GM19023 (cell line): Measurements from ENCODE around the gene SLC1A3.
"Not testable (repeated sequence)": the region's sequence is repeated elsewhere in the genome, so short reads cannot be mapped to it uniquely, and the experiment has no call there.

ENCODE experiments used
- ATAC-seq: cut with Tn5 transposase; IDR thresholded peaks from one replicate; pipeline ENCODE4 v1.9.1; 2021; ENCODE audit warnings: mild to moderate bottlenecking, moderate library complexity; ENCODE audit not compliant: unreplicated experiment

The SLC1A3 gene

GRCh38 chr5:36630201-36631145 lies 24.1 kb downstream of the SLC1A3 start:
- no peak for ATAC-seq

- ATAC-seq, result no peak
These were observed 24.7 kb downstream of the SLC1A3 start for GRCh38 chr5:36631154-36631553.

- ATAC-seq, result no peak
These were observed 25.4 kb downstream of the SLC1A3 start for GRCh38 chr5:36631620-36632362.

GRCh38 chr5:36632363-36632664 lies 25.9 kb downstream of the SLC1A3 start:
- no peak for ATAC-seq

- ATAC-seq, result no peak
These were observed 29.4 kb downstream of the SLC1A3 start for GRCh38 chr5:36635721-36636390.

GRCh38 chr5:36637101-36637500 lies 30.7 kb downstream of the SLC1A3 start:
- ATAC-seq, result no peak

- no peak for ATAC-seq
These were observed 31.1 kb downstream of the SLC1A3 start for GRCh38 chr5:36637516-36637915.

- no peak for ATAC-seq
These were observed 31.6 kb downstream of the SLC1A3 start for GRCh38 chr5:36638056-36638455.

- ATAC-seq, result no peak
These were observed 34.5 kb downstream of the SLC1A3 start for GRCh38 chr5:36640949-36641348.

GRCh38 chr5:36641431-36641830 lies 35.0 kb downstream of the SLC1A3 start:
- ATAC-seq, result no peak

- ATAC-seq, result no peak
These were observed 35.7 kb downstream of the SLC1A3 start for GRCh38 chr5:36642089-36642488.

GRCh38 chr5:36643162-36643561 lies 36.8 kb downstream of the SLC1A3 start:
- ATAC-seq, result no peak

GRCh38 chr5:36643841-36644240 lies 37.4 kb downstream of the SLC1A3 start:
- not testable (repeated sequence) for ATAC-seq

GRCh38 chr5:36644727-36645126 lies 38.3 kb downstream of the SLC1A3 start:
- ATAC-seq, result no peak

GRCh38 chr5:36646100-36646499 lies 39.7 kb downstream of the SLC1A3 start:
- no peak for ATAC-seq

- no peak for ATAC-seq
These were observed 40.2 kb downstream of the SLC1A3 start for GRCh38 chr5:36646507-36647023.

GRCh38 chr5:36647046-36647445 lies 40.6 kb downstream of the SLC1A3 start:
- no peak for ATAC-seq

- ATAC-seq, result no peak
These were observed 42.0 kb downstream of the SLC1A3 start for GRCh38 chr5:36648426-36648825.

- ATAC-seq, result no peak
These were observed 45.6 kb downstream of the SLC1A3 start for GRCh38 chr5:36651761-36652685.

- ATAC-seq, result no peak
These were observed 46.8 kb downstream of the SLC1A3 start for GRCh38 chr5:36653044-36653705.
